Stimulated activated CD4-positive, alpha-beta T cell treated with anti-CD3 and anti-CD28 coated beads, TNF-alpha, amount 100 ng/mL, for 4 hours (primary cell): ENCODE measurements around the gene FCHO2.

Experiments
- DNase-seq, 3 experiments: peaks; one replicate each; pipeline ENCODE4 v3.0.0-alpha.2; 2020; ENCODE audit warnings: low read depth in 3 of 3

FCHO2 gene

GRCh38 chr5:73135429-73136054 is 179.7 kb downstream of the FCHO2 start:
- no peak for DNase-seq

DNA sequence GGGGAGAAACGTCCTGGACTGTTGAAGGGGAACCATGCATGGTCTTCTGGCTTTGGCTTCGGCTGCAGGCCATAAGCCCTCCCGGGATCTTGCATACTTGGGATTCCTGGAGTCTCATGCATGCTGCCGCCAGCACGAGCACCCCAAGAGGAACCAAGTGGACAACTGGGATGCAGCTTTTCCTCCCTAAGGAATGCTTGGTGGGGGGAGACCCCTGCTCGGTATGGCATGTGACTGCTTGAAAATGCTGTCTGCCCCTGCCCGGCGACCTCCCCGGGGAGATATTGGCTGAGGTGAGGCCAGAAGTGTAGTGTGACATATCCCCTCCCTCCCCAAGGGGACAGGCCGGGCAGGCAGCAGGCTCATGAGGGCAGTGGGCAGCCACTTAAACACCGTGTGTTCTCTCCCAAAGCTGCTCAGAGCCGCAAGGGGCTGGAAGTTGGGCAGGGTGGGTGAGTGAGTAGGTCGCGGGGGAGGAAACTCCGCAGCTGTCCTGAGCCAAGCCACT is 180.3 kb downstream of the FCHO2 start:
- DNase-seq, result no peak

DNA sequence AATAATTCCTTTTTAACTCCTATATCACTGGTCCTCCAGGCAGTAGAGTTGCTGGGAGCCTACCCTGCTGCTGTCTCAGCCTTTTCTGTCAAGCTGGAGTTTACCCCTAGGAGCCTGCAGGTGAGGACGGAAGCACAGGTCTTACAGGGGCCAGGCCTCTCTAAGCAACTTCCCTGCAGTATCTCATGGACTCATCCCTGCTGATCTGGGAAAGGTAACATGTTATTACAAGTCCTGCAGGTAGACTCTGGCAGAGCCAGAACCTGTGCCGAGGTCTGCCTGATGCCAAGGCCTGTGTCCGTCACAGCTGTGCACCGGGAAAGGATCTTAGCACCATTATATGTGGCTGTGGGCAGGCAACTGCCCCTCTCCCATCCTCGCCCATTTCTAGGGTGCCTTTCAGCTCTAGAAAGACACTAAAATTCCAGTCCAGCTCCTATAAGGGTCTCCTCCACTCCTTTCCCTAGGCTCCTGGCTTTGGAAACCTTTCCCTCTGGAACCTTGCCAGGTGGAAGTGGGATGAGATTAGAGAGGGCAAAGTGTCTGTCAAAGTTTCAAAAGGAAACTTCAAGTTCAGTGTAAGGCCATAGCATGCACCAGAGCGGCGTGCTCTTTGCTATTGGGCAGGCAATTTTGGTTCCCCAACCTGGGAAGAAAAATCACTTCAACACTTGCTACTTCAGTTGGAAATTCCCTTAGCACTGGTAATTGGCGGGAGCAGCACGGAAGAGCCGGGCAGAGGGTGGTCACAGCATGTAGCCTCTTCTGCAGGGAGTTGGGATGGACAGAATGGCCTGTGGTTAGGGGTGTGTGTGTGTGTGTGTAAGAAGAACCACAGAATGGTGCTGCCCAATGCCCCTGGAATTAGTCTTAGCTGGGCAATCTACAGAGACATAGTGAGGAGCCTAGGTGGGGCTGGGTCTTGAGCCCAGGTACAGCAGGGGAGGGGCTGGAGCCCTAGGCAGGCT is 182.0 kb downstream of the FCHO2 start:
- no peak for DNase-seq

GRCh38 chr5:73139485-73139884 is 183.6 kb downstream of the FCHO2 start:
- DNase-seq, result no peak
